Mucosa of rectum (tissue), 2 donors: ENCODE results near the gene KIF16B.

ENCODE experiments used
- H3K27ac ChIP-seq, 2 donors: one replicate each; pipeline ENCODE4 v1.7.0; 2013; ENCODE audit warnings: inconsistent platforms in 2 of 2, low read depth in 2 of 2, low read length in 2 of 2
- H3K27me3 ChIP-seq, 2 donors: one replicate each; pipeline ENCODE4 v1.7.0; 2013; ENCODE audit warnings: low read length in 2 of 2; ENCODE audit not compliant: control insufficient read depth in 2 of 2, insufficient read depth in 2 of 2
- H3K36me3 ChIP-seq, 2 donors: one replicate each; pipeline ENCODE4 v1.7.0; 2013; ENCODE audit warnings: low read length in 2 of 2; ENCODE audit not compliant: control insufficient read depth in 2 of 2, insufficient read depth in 2 of 2
- H3K4me1 ChIP-seq, 2 donors: one replicate each; pipeline ENCODE4 v1.7.0; 2013; ENCODE audit warnings: low read length in 2 of 2, mild to moderate bottlenecking in 1 of 2; ENCODE audit not compliant: control insufficient read depth in 2 of 2, insufficient read depth in 2 of 2
- H3K4me3 ChIP-seq, 2 donors: one replicate each; pipeline ENCODE4 v1.7.0; 2013; ENCODE audit warnings: low read length in 2 of 2
- H3K9ac ChIP-seq, 2 donors: one replicate each; pipeline ENCODE4 v1.7.0; 2013; ENCODE audit warnings: low read length in 2 of 2, low read depth in 1 of 2, mild to moderate bottlenecking in 1 of 2
- H3K9me3 ChIP-seq, 2 donors: one replicate each; pipeline ENCODE4 v1.7.0; 2013; ENCODE audit warnings: low read length in 2 of 2; ENCODE audit not compliant: control insufficient read depth in 2 of 2
- donor health status: healthy.
- donor health status: Normal muscosa, but diverticular disease.

The KIF16B gene

DNA sequence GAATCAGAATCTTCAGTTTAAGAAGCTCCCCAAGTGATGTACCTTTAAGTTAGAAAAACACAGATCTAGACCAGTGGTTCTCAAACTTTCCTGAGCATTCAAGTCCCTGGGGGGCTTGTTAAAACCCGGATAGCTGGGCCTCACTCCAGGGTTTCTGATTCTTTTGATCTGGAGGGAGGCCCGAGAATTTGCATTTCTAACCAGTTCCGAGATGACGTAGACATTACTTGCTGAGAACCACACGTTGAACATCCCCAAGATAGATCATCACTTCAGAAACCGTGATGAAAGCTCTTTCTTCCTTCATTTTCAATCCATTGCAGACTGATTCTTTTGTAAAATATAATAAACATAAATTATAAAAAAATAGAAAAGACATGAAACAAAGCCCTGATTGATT lies 40.7 kb upstream of the KIF16B start:
- H3K4me1 ChIP-seq = peaks cover 7 to 19% of the 10 kb centered on the region in 2 donors
- H3K9me3 ChIP-seq = no peaks in the 10 kb centered on the region
- no peak overlapping the region for H3K9ac ChIP-seq
- H3K36me3 ChIP-seq = no peaks in the 10 kb centered on the region
- no peak overlapping the region for H3K4me3 ChIP-seq
- H3K27me3 ChIP-seq = no peaks in the 10 kb centered on the region
- H3K27ac ChIP-seq = no peak overlapping the region

DNA sequence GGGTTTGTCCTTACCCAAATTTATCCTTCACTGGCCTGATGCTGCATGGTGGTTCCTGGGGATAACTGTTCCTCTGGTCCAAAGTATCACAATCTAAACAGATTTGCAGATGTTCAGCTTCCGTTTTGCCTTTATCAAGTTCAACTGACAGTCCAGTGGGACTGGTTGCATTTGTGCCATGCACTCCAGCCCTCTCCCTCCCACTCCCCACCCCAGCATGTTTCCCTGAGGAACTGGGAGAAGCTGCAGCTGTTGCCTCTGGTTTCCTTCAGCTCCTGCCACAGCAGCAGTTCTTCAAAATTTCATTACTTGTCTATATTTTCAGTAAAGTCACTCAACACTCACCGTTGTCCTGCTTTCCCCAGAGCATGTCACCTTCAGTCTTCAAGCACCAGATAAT lies 39.5 kb upstream of the KIF16B start:
- Histone ChIP-seq H3K27ac (no peak overlapping the region), H3K27me3 (no peaks in the 10 kb centered on the region)

DNA sequence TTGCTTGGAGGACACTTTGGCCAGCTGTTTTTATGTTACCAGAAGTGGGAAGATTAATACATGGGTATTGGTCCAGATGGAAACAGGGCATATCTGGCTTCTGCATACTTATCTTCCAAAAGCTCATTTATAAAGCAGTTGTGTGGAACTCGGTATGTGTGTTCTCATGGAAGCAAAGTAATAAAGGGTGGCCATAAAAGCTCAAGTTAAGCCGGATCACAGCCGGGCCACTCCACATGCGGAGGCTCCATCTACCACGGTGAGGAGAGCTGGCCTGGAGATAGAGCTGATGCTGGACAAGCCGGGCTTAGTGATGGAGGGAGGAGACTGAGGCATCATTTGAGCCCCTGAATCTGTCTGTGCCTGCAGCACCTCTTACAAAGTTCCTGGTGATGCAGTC lies 38.6 kb upstream of the KIF16B start:
- H3K36me3 ChIP-seq = no peaks in the 10 kb centered on the region
- H3K4me3 ChIP-seq = no peak overlapping the region
- no peaks in the 10 kb centered on the region for H3K9me3 ChIP-seq
- H3K4me1 ChIP-seq = peaks cover 20 to 36% of the 10 kb centered on the region in 2 donors
- no peaks in the 10 kb centered on the region for H3K27me3 ChIP-seq
- H3K27ac ChIP-seq = no peak overlapping the region
- H3K9ac ChIP-seq = no peak overlapping the region

More for the DNA sequence above, 39.5 kb upstream of the KIF16B start:
- Histone ChIP-seq H3K36me3 (no peaks in the 10 kb centered on the region), H3K4me3 (no peak overlapping the region), H3K4me1 (peaks cover 16 to 31% of the 10 kb centered on the region in 2 donors), H3K9ac (no peak overlapping the region), H3K9me3 (no peaks in the 10 kb centered on the region)

DNA sequence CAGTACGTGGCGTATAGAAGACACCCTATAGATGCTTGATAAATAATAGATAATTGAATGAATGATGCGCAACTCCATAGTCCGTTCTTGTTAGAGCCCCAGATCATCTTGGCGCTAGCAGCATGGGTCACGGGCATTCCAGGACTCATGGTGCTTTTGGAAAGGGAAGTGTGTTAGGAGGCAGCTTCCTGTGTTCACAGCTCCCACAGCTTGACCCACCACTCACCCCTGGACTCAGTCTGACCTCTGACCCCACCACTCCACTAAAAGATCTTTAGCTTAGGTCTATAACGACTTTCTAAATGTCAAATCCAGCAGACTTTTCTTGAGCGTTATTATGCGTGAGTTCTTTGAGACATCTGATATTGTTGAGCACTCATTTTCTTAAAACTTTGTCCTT lies 35.8 kb upstream of the KIF16B start:
- no peaks in the 10 kb centered on the region for H3K9me3 ChIP-seq
- peaks cover 15 to 33% of the 10 kb centered on the region in 2 donors for H3K4me1 ChIP-seq
- H3K36me3 ChIP-seq = no peaks in the 10 kb centered on the region
- H3K4me3 ChIP-seq = no peak overlapping the region
- H3K27me3 ChIP-seq = no peaks in the 10 kb centered on the region
- peak overlapping the region; percentile 81 to 83 for H3K27ac ChIP-seq
- no peak overlapping the region for H3K9ac ChIP-seq

DNA sequence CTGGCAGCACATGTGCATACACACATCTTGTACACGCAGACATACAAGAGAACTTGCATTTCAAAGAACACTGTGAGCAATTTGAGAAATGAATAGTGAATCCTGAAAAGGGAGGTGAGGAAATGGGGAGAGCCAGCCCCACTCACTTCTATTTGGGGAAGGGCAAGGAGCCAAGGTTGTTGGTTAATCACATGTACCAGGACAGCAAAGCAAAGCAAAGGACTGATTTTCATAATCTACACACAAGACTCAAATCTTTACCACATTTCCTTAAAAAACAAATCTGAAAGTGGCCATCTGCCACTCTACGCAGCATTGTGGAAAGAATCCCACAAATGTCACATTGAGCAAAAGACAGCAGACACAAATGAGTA lies 35.0 kb upstream of the KIF16B start:
- Histone ChIP-seq H3K27ac (peak overlapping the region; percentile 81 to 83), H3K4me1 (peaks cover 15 to 33% of the 10 kb centered on the region in 2 donors), H3K36me3 (no peaks in the 10 kb centered on the region), H3K9me3 (no peaks in the 10 kb centered on the region), H3K4me3 (peak overlapping the region; percentile 39 to 52), H3K9ac (peak overlapping the region in 1 of 2 donors; percentile 30), H3K27me3 (no peaks in the 10 kb centered on the region)

DNA sequence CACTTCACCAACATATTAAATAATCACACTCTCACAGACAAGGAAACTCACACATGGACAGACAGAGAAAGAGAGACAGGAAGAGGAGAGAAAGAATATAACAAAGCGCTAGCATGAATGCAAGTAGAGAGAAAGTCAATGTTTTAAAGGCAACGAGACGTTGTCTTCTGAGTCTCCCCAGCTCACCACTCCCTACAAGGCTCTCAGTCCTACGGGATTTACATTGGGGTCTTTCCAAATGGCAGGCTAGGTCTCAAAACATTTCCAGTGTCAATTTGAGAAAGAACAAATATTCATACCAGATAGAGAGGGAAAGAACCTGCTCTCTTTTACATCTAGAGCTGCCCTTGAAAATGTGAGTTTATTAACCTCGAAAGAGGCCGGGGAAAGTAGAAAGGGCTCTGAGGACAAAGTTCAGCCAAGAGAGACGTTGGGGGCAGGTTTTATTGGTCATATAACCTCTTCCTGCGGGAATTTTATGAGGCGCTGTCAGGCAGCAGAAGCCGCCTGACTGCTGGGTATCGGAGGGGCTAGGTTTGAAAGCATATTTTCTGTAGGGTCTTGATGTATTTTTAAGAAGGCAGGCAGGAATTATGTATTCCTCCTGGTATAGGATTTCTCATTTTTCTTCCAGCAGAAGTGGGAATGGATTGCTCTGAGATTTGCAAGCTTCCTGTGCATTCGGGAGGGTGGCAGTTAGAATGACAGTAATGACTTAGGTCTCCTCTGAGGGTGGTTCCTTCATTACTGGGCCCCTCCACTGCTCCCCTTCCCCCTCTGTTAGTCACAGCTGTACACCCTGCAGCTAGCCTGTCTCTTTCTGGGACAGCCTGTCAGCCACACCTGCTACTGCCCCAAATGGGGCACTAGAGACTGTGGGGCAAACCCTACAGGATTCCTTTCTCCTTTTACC lies 34.4 kb upstream of the KIF16B start:
- Histone ChIP-seq H3K9ac (peak overlapping the region in 1 of 2 donors; percentile 30), H3K4me3 (peak overlapping the region; percentile 39 to 52), H3K27me3 (no peaks in the 10 kb centered on the region), H3K4me1 (peaks cover 15 to 33% of the 10 kb centered on the region in 2 donors), H3K9me3 (no peaks in the 10 kb centered on the region), H3K36me3 (no peaks in the 10 kb centered on the region), H3K27ac (peak overlapping the region; percentile 81 to 83)

DNA sequence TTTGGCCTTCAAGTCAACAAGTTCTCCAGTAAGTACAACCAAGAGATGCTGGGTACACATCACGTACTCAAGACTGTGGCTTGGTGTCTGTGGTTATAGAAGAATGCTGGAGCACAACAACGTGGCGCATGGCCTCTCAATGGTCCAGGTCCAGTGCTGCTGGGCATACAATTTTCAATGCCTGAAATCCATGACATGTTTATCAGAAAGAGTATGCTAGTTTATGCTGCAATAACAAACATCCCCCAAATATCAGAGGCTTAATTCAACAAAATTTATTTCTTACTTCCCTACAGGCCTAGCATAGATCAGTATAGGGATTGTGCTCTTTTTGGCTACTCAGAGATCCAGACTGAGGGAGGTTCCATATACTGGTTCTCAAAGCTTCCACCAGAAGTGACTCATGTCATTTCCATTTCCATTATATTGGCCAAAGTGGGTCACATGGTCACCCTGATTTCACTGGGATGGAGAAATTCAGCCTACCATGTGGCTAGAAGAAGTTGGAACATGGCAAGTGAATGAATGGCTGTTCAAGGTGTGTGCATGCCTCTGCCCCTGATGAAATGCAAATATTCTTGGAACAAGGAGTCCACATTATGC lies 33.3 kb upstream of the KIF16B start:
- peaks cover 15 to 30% of the 10 kb centered on the region in 2 donors for H3K4me1 ChIP-seq
- H3K9me3 ChIP-seq = no peaks in the 10 kb centered on the region
- no peak overlapping the region for H3K9ac ChIP-seq
- peak overlapping the region; percentile 81 to 83 for H3K27ac ChIP-seq
- peak overlapping the region; percentile 20 to 34 for H3K4me3 ChIP-seq
- H3K36me3 ChIP-seq = no peaks in the 10 kb centered on the region
- H3K27me3 ChIP-seq = no peaks in the 10 kb centered on the region

DNA sequence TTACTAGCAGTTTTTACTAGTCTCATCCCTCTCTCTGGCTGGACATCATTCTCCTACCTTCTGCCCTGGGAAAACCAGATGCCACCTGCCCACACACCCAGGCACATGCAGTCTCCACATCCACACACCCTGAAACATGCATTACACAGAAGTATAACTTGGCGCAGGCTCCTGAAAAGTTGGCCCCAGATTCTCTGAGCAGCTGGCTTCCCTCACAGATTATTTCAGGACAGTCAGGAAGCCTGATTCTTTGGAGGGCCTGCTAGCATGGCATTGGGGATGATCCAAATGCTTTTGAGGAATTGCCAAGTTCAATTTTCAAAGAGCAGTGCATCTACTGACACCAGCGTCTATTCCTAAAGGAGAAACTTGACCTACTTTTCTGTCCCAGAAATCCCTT lies 27.8 kb upstream of the KIF16B start:
- no peak overlapping the region for H3K4me3 ChIP-seq
- no peak overlapping the region for H3K9ac ChIP-seq
- H3K36me3 ChIP-seq = no peaks in the 10 kb centered on the region
- H3K4me1 ChIP-seq = no peaks in the 10 kb centered on the region
- no peaks in the 10 kb centered on the region for H3K27me3 ChIP-seq
- H3K9me3 ChIP-seq = no peaks in the 10 kb centered on the region
- H3K27ac ChIP-seq = no peak overlapping the region

DNA sequence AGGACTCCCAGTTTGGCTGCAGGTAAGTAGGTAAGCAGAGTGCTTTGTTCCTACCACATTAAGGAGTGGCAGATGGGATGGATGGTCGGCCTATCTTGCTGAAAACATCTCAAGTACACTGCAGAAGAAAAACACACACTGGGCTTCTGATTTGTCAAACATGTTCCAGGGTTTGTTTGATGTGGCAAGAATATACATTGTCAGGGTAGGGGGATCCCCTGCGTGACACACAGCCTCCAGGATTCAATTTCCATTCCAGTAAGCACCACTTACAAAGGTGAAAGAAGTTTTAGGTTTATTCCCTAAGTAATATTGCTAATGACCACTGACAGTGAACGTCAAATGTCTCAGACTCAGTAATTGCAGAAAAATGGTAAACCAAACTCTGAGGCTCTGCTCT lies 26.0 kb upstream of the KIF16B start:
- no peaks in the 10 kb centered on the region for H3K4me1 ChIP-seq
- H3K36me3 ChIP-seq = no peaks in the 10 kb centered on the region
- H3K9me3 ChIP-seq = no peaks in the 10 kb centered on the region

DNA sequence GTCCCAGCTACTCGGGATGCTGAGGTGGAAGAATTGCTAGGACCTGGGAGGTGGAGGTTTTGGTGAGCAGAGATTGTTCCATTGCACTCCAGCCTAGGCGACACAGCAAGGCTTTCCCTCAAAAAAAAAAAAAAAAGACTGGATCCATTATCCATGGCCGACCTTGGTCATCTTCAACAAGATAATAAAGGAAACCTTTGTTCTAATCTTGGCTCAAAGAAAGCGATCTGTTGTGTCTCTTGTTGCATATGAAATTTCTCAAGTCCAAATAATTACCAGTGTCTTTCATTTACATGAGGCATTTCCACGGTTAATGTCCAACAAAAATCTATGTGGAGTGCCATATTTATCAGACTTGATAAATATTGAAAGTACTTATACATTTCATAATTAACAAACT lies 23.7 kb upstream of the KIF16B start:
- no peaks in the 10 kb centered on the region for H3K4me1 ChIP-seq
- H3K27ac ChIP-seq = no peak overlapping the region
- H3K9me3 ChIP-seq = no peaks in the 10 kb centered on the region
- no peak overlapping the region for H3K4me3 ChIP-seq
- H3K9ac ChIP-seq = no peak overlapping the region
- no peaks in the 10 kb centered on the region for H3K36me3 ChIP-seq
- no peaks in the 10 kb centered on the region for H3K27me3 ChIP-seq

More for the DNA sequence above, 26.0 kb upstream of the KIF16B start:
- no peak overlapping the region for H3K27ac ChIP-seq
- H3K4me3 ChIP-seq = no peak overlapping the region
- H3K27me3 ChIP-seq = no peaks in the 10 kb centered on the region
- H3K9ac ChIP-seq = no peak overlapping the region
